Retinal pigment epithelial cell (primary cell): ENCODE data around the gene ZNF335.
A peak's percentile ranks its signal among the peaks of the same experiment; 100 is the strongest.

Experiments
- DNase-seq: peaks from one replicate; pipeline ENCODE4 v3.0.0-alpha.2; 2010; ENCODE audit warnings: low read depth
- H3K4me3 ChIP-seq: 2 replicates; pipeline ENCODE4 v1.5.1; 2011; ENCODE audit warnings: mild to moderate bottlenecking, low read length, control low read depth, moderate library complexity
- CTCF ChIP-seq: conservative IDR thresholded peaks from 2 replicates; pipeline ENCODE4 v1.5.1; 2011; ENCODE audit warnings: low read depth, low read length, control low read depth, inconsistent platforms

Gene ZNF335

DNA sequence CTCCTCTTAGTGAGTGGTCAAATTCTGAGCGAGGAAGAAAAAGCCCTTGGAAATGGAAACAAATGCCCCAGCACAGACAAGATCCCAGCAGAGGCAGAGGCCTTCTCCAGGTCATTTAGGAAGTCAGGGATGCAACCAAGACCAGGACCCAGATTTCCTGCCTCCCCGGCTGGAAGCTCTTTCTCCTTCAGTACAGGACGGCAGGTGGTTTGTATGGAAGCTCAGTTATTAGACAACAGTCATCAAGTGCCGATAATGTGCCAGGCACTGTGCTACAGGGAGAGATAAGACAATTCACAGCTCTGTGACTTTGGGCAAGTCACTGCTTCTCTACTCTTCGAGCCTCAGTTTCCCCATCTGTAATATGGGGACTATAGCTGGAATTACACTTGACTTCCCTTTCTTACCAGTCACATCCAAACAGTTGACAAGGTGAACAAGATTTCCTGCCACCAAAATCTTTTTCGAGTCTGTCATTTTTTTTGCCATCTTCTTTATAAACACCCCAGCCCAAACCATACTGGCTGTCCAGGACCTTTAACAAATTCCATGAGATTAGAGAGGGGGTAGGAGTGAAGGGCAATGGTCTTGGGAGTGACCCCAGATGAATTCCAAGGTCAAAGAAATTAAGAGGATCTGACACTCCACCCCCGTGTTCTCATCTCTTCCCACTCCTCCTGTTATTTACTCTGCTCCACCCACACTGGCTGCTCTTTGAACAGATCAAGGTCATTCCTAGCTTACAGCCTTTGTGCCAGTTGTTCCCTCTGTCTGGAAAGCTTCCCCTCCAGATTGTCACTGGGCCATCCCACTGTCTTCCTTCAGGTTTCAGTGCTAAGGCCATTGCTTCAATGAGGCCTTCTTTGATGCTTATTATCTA, 42.8 kb upstream of the ZNF335 start:
- DNase-seq = no peak
- no peak overlapping the region for H3K4me3 ChIP-seq
- no peak for TF ChIP-seq CTCF

DNA sequence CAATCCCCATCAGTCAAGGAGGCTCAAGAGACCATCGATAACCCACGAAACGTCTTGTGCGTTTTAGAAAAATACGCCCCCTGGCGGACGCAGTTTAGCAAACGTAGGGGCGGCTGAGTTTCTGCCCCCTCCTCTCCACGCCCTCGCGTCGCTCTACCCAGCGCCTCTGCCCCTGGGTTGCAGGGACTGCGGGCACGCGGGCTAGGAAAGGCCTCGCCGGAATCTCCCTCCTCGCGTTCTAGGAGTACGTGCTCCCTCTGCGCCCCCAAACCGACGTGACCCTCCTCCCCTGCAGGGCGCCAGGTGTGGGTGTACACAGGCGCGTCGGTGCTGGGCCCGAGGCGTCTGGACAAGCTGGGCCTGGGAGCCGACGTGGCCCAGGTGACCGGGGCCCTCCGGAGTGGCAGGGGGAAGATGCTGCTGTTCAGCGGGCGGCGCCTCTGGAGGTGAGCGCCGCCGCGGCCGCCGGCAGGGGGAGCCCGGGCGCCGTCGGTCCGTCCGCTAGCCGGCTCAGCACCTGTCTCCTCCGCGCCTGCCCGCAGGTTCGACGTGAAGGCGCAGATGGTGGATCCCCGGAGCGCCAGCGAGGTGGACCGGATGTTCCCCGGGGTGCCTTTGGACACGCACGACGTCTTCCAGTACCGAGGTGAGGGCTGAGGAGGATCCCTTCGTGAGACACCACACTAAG, 42.0 kb upstream of the ZNF335 start:
- TF ChIP-seq CTCF = peak; percentile 67
- no peak for DNase-seq
- no peak overlapping the region for H3K4me3 ChIP-seq

DNA sequence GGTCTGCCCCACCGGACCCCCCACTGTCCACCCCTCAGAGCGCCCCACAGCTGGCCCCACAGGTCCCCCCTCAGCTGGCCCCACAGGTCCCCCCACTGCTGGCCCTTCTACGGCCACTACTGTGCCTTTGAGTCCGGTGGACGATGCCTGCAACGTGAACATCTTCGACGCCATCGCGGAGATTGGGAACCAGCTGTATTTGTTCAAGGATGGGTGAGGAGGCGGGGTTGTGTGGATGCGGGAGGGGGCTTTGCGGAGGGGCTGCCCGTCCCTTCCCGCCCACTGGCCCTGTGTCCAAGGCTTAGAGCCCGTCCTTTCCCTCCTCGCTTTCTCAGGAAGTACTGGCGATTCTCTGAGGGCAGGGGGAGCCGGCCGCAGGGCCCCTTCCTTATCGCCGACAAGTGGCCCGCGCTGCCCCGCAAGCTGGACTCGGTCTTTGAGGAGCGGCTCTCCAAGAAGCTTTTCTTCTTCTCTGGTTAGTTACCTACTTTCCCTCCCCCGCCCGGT, 41.4 kb upstream of the ZNF335 start:
- no peak for DNase-seq
- TF ChIP-seq CTCF = no peak
- H3K4me3 ChIP-seq = no peak overlapping the region

DNA sequence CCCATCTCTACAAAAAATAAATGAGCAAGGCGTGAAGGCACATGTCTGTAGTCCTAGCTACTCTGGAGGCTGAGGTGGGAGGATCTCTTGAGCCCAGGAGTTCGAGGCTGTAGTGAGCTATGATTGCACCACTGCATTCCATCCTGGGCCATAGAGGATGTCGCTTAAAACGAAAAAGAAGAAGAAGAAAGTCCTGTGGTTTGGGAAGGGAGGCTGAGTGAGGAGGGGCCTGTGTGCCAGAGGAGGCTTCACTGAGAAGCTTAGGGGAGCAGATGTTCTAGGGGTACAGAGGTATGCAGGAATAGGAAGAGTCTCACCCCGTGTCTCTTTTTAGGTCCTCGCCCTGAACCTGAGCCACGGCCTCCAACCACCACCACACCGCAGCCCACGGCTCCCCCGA, 40.9 kb upstream of the ZNF335 start:
- no peak for TF ChIP-seq CTCF
- no peak overlapping the region for H3K4me3 ChIP-seq
- no peak for DNase-seq

GRCh38 chr20:46011631-46012482, 39.9 kb upstream of the ZNF335 start:
- peak; percentile 28 for TF ChIP-seq CTCF
- H3K4me3 ChIP-seq = no peak overlapping the region
- DNase-seq = no peak

DNA sequence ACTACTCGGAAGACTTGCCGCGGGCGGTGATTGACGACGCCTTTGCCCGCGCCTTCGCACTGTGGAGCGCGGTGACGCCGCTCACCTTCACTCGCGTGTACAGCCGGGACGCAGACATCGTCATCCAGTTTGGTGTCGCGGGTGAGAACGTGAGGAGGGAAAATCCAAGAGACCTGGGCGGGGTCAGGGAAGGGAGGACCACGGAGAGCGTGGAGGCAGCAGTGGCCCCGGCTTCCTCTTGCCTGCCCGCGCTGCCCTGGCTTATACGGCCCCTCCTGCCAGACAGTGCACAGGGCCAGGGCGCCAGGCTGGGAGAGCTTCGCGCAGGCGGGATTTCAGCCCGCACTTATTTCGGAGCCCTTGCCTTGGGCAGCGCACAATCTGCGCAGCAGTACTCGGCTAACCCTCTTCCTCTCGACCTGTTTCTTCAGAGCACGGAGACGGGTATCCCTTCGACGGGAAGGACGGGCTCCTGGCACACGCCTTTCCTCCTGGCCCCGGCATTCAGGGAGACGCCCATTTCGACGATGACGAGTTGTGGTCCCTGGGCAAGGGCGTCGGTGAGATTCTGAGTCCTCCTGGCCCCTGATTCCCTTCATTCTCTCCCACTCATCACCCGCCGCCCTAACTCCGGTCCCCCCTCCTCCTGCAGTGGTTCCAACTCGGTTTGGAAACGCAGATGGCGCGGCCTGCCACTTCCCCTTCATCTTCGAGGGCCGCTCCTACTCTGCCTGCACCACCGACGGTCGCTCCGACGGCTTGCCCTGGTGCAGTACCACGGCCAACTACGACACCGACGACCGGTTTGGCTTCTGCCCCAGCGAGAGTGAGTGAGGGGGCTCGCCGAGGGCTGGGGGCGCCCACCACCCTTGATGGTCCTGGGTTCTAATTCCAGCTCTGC, 38.7 kb upstream of the ZNF335 start:
- DNase-seq = no peak
- H3K4me3 ChIP-seq = no peak overlapping the region
- no peak for TF ChIP-seq CTCF
